Lower leg skin (tissue), 3 donors: ENCODE data around the gene NFAM1.
A peak's percentile ranks its signal among the peaks of the same experiment; 100 is the strongest.

Experiments
- CTCF ChIP-seq, 3 donors: fragments of 450-650 bp; IDR thresholded peaks; one replicate each; pipeline ENCODE4 v1.5.1; 2016; ENCODE audit warnings: antibody characterized with exemption in 3 of 3, mild to moderate bottlenecking in 3 of 3, moderate library complexity in 2 of 3
- POLR2A ChIP-seq, 2 donors: fragments of 450-650 bp; IDR thresholded peaks; one replicate each; pipeline ENCODE4 v1.6.1; 2016 to 2017; ENCODE audit warnings: antibody characterized with exemption in 2 of 2, mild to moderate bottlenecking in 1 of 2, moderate library complexity in 1 of 2

DNA sequence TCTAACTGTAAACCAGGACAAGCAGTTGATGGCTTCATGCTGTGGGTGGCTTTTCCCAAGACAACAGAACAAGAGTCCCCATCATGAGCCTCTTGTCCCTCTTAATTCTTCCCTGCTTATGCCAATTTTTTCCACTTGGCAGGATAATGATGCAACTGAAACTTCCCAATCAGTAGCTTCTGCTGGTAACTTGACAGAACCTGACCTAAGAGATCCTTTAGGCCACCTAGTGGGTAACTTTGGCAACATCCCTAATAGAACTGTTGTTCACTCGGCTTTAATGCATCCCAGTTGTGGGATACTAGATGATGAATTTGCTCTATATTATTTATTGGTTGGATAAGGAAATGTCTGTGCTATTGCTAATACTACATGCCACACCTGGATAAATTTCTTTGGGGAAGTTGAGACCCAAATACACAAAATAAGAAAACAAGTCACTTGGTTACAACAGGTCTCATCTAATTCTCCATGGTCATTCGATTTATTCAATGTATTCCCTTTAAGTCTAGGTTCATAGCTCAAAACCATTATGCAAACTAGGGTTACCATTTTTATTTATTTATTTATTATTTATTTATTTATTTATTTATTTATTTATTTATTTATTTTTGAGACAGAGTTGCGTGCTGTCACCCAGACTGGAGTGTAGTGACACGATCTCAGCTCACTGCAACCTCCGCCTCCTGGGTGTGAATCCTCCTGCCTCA, 41.4 kb upstream of the NFAM1 start:
- TF ChIP-seq POLR2A (IDR thresholded peaks at IDR 0.05) (no peak), CTCF (IDR thresholded peaks at IDR 0.05) (peak in 1 of 3 donors; percentile 28)
